ENCODE results near the gene BTLA. TPM values are rescaled to one million over a fixed set of nuclear protein-coding genes. Genes with fewer than 3 reads are reported as not detected.
"Not testable (repeated sequence)": the region's sequence is repeated elsewhere in the genome, so short reads cannot be mapped to it uniquely, and the experiment has no call there.

BTLA gene
- polyA plus RNA-seq (2013, experiment 1 of 2; ENCODE audit: insufficient read length): not detected
- not detected for polyA plus RNA-seq (2013, experiment 2 of 2; ENCODE audit: insufficient read length)

- DNase-seq: no peak
Measured at GRCh38 chr3:112498914-112499711, at the start of gene BTLA. Gene BTLA, minus strand, starts transcription at chr3:112499472. Its CDS starts 114 bp downstream, at chr3:112499358.

- peak; percentile 57 for DNase-seq
Measured at GRCh38 chr3:112546216-112546759, 47.0 kb upstream of the BTLA start.

GRCh38 chr3:112539825-112540650 lies 40.8 kb upstream of the BTLA start:
- no peak for DNase-seq

GRCh38 chr3:112531358-112531781 lies 32.1 kb upstream of the BTLA start:
- peak; percentile 20 for DNase-seq

- DNase-seq: no peak
Measured at GRCh38 chr3:112530573-112530972, 31.3 kb upstream of the BTLA start.

- DNase-seq: not testable (repeated sequence)
Measured at GRCh38 chr3:112524127-112524526, 24.9 kb upstream of the BTLA start.

GRCh38 chr3:112519424-112520001 lies 20.2 kb upstream of the BTLA start:
- peak; percentile 66 for DNase-seq

GRCh38 chr3:112518970-112519369 lies 19.7 kb upstream of the BTLA start:
- not testable (repeated sequence) for DNase-seq

- no peak for DNase-seq
Measured at GRCh38 chr3:112514527-112515128, 15.4 kb upstream of the BTLA start.

- DNase-seq: no peak
Measured at GRCh38 chr3:112512320-112512719, 13.0 kb upstream of the BTLA start.

- no peak for DNase-seq
Measured at GRCh38 chr3:112508860-112509259, 9.6 kb upstream of the BTLA start.

GRCh38 chr3:112508261-112508660 lies 9.0 kb upstream of the BTLA start:
- no peak for DNase-seq

GRCh38 chr3:112505907-112506306 lies 6.6 kb upstream of the BTLA start:
- no peak for DNase-seq

GRCh38 chr3:112504123-112504522 lies 4.9 kb upstream of the BTLA start:
- DNase-seq: no peak

- DNase-seq: no peak
Measured at GRCh38 chr3:112503304-112503972, 4.2 kb upstream of the BTLA start.

- no peak for DNase-seq
Measured at GRCh38 chr3:112500621-112501020, 1.3 kb upstream of the BTLA start.

GRCh38 chr3:112497897-112498548 lies 1.2 kb downstream of the BTLA start:
- DNase-seq: no peak

- no peak for DNase-seq
Measured at GRCh38 chr3:112496366-112497067, 2.8 kb downstream of the BTLA start.

- DNase-seq: not testable (repeated sequence)
Measured at GRCh38 chr3:112494448-112494767, 4.9 kb downstream of the BTLA start.

GRCh38 chr3:112492124-112492523 lies 7.1 kb downstream of the BTLA start:
- DNase-seq: no peak

- DNase-seq: no peak
Measured at GRCh38 chr3:112491373-112491772, 7.9 kb downstream of the BTLA start.

Measured in fibroblast of skin of scalp (primary cell).